Pancreas (tissue), 10 donors: ENCODE measurements around the gene PKNOX2. TPM values are rescaled to one million over a fixed set of nuclear protein-coding genes. Genes with fewer than 3 reads are reported as not detected.

Experiments
- ATAC-seq, 4 donors: fragments of 200-7000 bp; cut with Tn5 transposase; one replicate each; pipeline versions ENCODE4 v1.8.0 to v1.9.1; 2020; ENCODE audit warnings: mild to moderate bottlenecking in 4 of 4, moderate library complexity in 4 of 4
- DNase-seq, 6 donors: peaks; one replicate each; pipeline ENCODE4 v3.0.0-alpha.2; 2020
- FAIRE-seq: peaks from 2 replicates; lab custom pipeline; 2012; peaks lifted over from hg19 to GRCh38; lab: Jason Lieb, UNC
- H3K27ac ChIP-seq, 4 donors: fragments of 200-600 bp; sonication (generic); 1 replicate in 3 of 4; 2 replicates in 1 of 4; pipeline versions ENCODE4 v1.5.0 to v1.8.0; 2020
- H3K27me3 ChIP-seq, 4 donors: fragments of 200-600 bp; one replicate each; pipeline ENCODE4 v1.8.0; 2021
- H3K36me3 ChIP-seq, 3 donors: fragments of 200-600 bp; sonication (generic) in 1 of 3; one replicate each; pipeline versions ENCODE4 v1.5.0 to v1.8.0; 2020 to 2021
- H3K4me1 ChIP-seq, 3 donors: fragments of 200-600 bp; one replicate each; pipeline ENCODE4 v1.8.0; 2021
- H3K4me3 ChIP-seq, 4 donors: fragments of 200-600 bp; sonication (generic) in 2 of 4; one replicate each; pipeline versions ENCODE4 v1.5.0 to v1.8.0; 2020 to 2021
- H3K9me3 ChIP-seq, 4 donors: fragments of 200-600 bp; one replicate each; pipeline ENCODE4 v1.8.0; 2021
- WGBS, 2 donors: extraction: QIAGEN DNeasy Blood & Tissue Kit; methylation state at CpG; one replicate each; pipeline ENCODE4 v1.1.7; 2013; 5-methylcytosine and 5-hydroxymethylcytosine counted together
- intact Hi-C, 3 donors: fragments of 100-400 bp; cut with DNase I; formaldehyde crosslinking; loops; one replicate each; pipeline versions ENCODE4 v1.11.1 to v1.14.2; 2022
- polyA plus RNA-seq, 2 donors: library from polyadenylated mRNA; stranded (reverse); fragments of 200-250 nt; gene quantifications; one replicate each; pipeline ENCODE4 v1.2.3, GENCODE V29; 2013
- total RNA-seq, 6 donors: library from RNA; stranded (reverse); fragmentation: NEBNext Ultra II Directional in 4 of 6; extraction: Animal tissue kit (Norgen Biotek cat#: 25700) in 4 of 6; gene quantifications; one replicate each; pipeline versions ENCODE4 v1.2.1 to v1.2.4, GENCODE V29; 2021 to 2023
- TF ChIP-seq, protein P1 (sequence below), 4 donors: fragments of 200-600 bp; sonication (generic) in 3 of 4; IDR thresholded peaks; one replicate each; pipeline versions ENCODE4 v1.5.0 to v1.8.0; 2021; ENCODE audit warnings: antibody characterized with exemption in 4 of 4
- donor health status: healthy with polysubstance abuse.
- donor health status: DM: no; HTN: no; CAD: no; lungs with moderate emphysema.
- donor health status: DM: no; HTN: no; CAD: no.
- donor health status: control.
- donor health status: control.
- donor health status: Bipolar disorder and iron deficiency.
- donor health status: DM: yes; HTN: yes; CAD: no.
- donor health status: DM: no; HTN: no; CAD: no.
- donor health status: DM: no; HTN: no; CAD: no.
- donor health status: DM: yes; HTN: yes; CAD: no.

PKNOX2 gene
- total and polyA plus RNA-seq, 8 donors, result 3.4 to 8.1 (median 5.8) TPM

DNA sequence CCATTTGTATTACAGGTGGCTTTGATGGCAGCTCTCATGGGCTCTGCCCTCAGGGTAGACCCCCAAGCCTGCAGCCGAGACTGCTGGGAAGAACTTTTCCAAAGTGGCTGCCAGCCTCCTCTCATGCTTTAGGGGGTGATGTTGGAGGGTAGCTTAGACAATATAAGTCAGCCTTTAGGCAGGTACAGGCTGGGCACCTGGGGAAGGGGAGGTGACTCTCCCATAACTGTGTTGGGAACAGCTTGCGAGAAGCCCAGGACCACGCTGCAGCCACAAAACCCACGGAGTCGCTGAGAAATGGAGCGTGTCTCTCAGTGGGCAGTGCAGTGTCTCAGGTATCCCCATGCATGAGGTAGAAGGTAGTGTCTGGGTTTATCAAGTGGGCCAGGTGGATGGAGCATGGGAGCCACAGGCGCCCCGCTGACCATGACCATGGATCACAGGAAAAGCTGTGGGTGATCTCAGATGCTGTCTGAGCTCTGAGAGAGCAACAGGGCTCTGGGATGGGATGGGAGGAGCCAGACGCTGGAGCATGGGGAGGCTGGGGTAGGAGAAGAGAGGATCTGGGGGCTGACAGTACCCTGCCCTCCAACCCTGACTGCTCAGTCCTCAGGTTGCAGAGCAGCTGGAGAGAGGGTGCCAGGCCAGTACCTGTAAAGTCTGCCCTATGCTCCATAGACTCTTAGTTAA lies 216.3 kb downstream of the PKNOX2 start:
- H3K27me3 ChIP-seq, result no peaks in the 10 kb centered on the region
- ATAC-seq (no peak), FAIRE-seq (no peak), DNase-seq (peak in 1 of 6 donors; percentile 23)
- no peak overlapping the region for H3K27ac ChIP-seq
- 90 to 91% methylated on average over 9 of the region's 9 CpGs for WGBS, 2 donors
- no peaks in the 10 kb centered on the region for H3K36me3 ChIP-seq
- H3K4me3 ChIP-seq, result no peak overlapping the region
- intact Hi-C loops, result no loop called here
- TF ChIP-seq, protein P1, sequence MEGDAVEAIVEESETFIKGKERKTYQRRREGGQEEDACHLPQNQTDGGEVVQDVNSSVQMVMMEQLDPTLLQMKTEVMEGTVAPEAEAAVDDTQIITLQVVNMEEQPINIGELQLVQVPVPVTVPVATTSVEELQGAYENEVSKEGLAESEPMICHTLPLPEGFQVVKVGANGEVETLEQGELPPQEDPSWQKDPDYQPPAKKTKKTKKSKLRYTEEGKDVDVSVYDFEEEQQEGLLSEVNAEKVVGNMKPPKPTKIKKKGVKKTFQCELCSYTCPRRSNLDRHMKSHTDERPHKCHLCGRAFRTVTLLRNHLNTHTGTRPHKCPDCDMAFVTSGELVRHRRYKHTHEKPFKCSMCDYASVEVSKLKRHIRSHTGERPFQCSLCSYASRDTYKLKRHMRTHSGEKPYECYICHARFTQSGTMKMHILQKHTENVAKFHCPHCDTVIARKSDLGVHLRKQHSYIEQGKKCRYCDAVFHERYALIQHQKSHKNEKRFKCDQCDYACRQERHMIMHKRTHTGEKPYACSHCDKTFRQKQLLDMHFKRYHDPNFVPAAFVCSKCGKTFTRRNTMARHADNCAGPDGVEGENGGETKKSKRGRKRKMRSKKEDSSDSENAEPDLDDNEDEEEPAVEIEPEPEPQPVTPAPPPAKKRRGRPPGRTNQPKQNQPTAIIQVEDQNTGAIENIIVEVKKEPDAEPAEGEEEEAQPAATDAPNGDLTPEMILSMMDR (IDR thresholded peaks at IDR 0.05), result no peak
- no peaks in the 10 kb centered on the region for H3K4me1 ChIP-seq
- H3K9me3 ChIP-seq, result no peaks in the 10 kb centered on the region

GRCh38 chr11:125381499-125382044 lies 217.0 kb downstream of the PKNOX2 start:
- DNase-seq, result peak in 1 of 6 donors; percentile 15
- intact Hi-C loops, result no loop called here

GRCh38 chr11:125382314-125382791 lies 217.8 kb downstream of the PKNOX2 start:
- ATAC-seq (peak in 2 of 4 donors; percentile 20 to 73), DNase-seq (peak in 1 of 6 donors; percentile 31)
- intact Hi-C loops, result no loop called here

More at GRCh38 chr11:125381499-125382044, 217.0 kb downstream of the PKNOX2 start:
- Histone ChIP-seq H3K4me3 (no peak overlapping the region), H3K36me3 (no peaks in the 10 kb centered on the region), H3K27ac (no peak overlapping the region), H3K4me1 (no peaks in the 10 kb centered on the region), H3K27me3 (no peaks in the 10 kb centered on the region), H3K9me3 (no peaks in the 10 kb centered on the region)
- FAIRE-seq, result no peak
- TF ChIP-seq, protein P1 (IDR thresholded peaks at IDR 0.05), result no peak
- WGBS, 2 donors, result 87 to 94% methylated on average over 7 of the region's 7 CpGs
- ATAC-seq, result no peak

DNA sequence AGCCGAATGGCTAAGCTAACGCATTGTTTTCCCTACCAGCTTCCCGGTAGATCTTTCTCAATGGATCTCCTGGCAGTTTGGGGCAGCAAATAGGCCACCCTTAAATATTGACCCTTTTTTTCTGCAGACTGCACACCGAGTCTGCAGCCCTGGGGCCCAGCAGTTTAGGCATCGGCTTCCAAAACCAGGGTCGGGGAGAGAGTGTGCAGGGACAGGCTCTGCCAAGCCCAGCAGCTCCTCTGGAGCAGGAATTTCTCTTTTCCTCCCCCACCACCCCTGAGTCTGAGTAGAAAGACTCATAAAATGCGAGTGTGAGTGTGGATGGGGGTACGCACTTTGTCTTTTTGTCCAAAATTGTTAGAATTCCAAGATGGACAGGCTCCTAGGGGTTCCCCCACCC lies 218.3 kb downstream of the PKNOX2 start:
- H3K27me3 ChIP-seq, result no peaks in the 10 kb centered on the region
- no peak for ATAC-seq
- TF ChIP-seq, protein P1 (IDR thresholded peaks at IDR 0.05), result no peak
- H3K27ac ChIP-seq, result no peak overlapping the region
- H3K36me3 ChIP-seq, result no peaks in the 10 kb centered on the region
- no peaks in the 10 kb centered on the region for H3K4me1 ChIP-seq
- peak in 1 of 6 donors; percentile 19 for DNase-seq
- H3K9me3 ChIP-seq, result no peaks in the 10 kb centered on the region
- WGBS, 2 donors, result 89 to 90% methylated on average over 8 of the region's 8 CpGs
- no peak for FAIRE-seq
- no peak overlapping the region for H3K4me3 ChIP-seq
- intact Hi-C loops, result no loop called here

More at GRCh38 chr11:125382314-125382791, 217.8 kb downstream of the PKNOX2 start:
- no peak for FAIRE-seq
- H3K27ac ChIP-seq, result no peak overlapping the region
- H3K27me3 ChIP-seq, result no peaks in the 10 kb centered on the region
- TF ChIP-seq, protein P1 (IDR thresholded peaks at IDR 0.05), result no peak
- H3K36me3 ChIP-seq, result no peaks in the 10 kb centered on the region
- H3K4me1 ChIP-seq, result no peaks in the 10 kb centered on the region
- H3K4me3 ChIP-seq, result no peak overlapping the region
- 56 to 63% methylated on average over 12 of the region's 12 CpGs for WGBS, 2 donors
- H3K9me3 ChIP-seq, result no peaks in the 10 kb centered on the region

DNA sequence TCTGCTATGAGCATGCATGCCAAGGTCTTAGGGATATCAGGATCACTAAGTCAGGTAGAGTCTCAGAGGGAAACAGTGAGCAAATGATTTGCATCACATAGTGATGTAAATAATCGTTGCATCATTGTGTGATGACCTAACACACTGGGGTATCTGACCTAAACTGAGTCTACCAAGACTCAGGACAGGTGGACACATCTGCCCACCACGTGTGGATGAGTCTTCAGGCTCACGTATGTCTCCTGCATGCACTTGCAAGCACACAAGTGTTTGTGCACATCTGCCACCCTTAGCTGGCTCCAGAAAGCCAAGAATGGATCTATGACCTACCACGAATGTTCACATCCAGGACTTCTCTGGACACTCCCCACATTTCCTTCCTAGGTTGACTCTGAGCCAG lies 220.3 kb downstream of the PKNOX2 start:
- Histone ChIP-seq H3K4me3 (no peak overlapping the region), H3K27ac (no peak overlapping the region), H3K36me3 (no peaks in the 10 kb centered on the region), H3K27me3 (no peaks in the 10 kb centered on the region), H3K4me1 (no peaks in the 10 kb centered on the region), H3K9me3 (no peaks in the 10 kb centered on the region)
- TF ChIP-seq, protein P1 (IDR thresholded peaks at IDR 0.05), result no peak
- intact Hi-C loops, result no loop called here
- FAIRE-seq (no peak), DNase-seq (peak in 1 of 6 donors; percentile 0), ATAC-seq (no peak)
- WGBS, 2 donors, result 75 to 91% methylated on average over 4 of the region's 4 CpGs
